Suprapubic skin (tissue), 4 donors: ENCODE data around the gene LIPA. TPM values are rescaled to one million over a fixed set of nuclear protein-coding genes. Genes with fewer than 3 reads are reported as not detected.
"Not testable (repeated sequence)": the region's sequence is repeated elsewhere in the genome, so short reads cannot be mapped to it uniquely, and the experiment has no call there.

Source experiments
- DNase-seq, 2 donors: peaks; one replicate each; pipeline ENCODE4 v3.0.0-alpha.2; 2019; ENCODE audit warnings: low spot score in 2 of 2
- H3K27ac ChIP-seq: fragments of 200-600 bp; sonication (generic); one replicate; pipeline ENCODE4 v1.5.1; 2019
- H3K27me3 ChIP-seq: fragments of 200-600 bp; sonication (generic); one replicate; pipeline ENCODE4 v1.5.1; 2019
- H3K36me3 ChIP-seq: fragments of 200-600 bp; sonication (generic); one replicate; pipeline ENCODE4 v1.5.1; 2019
- H3K4me1 ChIP-seq: fragments of 200-600 bp; sonication (generic); one replicate; pipeline ENCODE4 v1.5.1; 2019
- H3K4me3 ChIP-seq: fragments of 200-600 bp; sonication (generic); one replicate; pipeline ENCODE4 v1.5.1; 2019; ENCODE audit warnings: mild to moderate bottlenecking
- H3K9me3 ChIP-seq: fragments of 200-600 bp; sonication (generic); one replicate; pipeline ENCODE4 v1.5.1; 2019
- CTCF ChIP-seq, 2 donors: fragments of 200-600 bp in 1 of 2; fragments of 450-650 bp in 1 of 2; sonication (generic) in 1 of 2; IDR thresholded peaks; one replicate each; pipeline ENCODE4 v1.5.1; 2016 to 2019; ENCODE audit warnings: antibody characterized with exemption in 2 of 2, mild to moderate bottlenecking in 1 of 2, moderate library complexity in 1 of 2
- EP300 ChIP-seq: sonication (generic); formaldehyde crosslinking; IDR thresholded peaks from one replicate; pipeline ENCODE4 v1.6.1; 2017; ENCODE audit warnings: antibody characterized with exemption
- POLR2A ChIP-seq, 2 donors: fragments of 450-650 bp; IDR thresholded peaks; one replicate each; pipeline ENCODE4 v1.6.1; 2017; ENCODE audit warnings: antibody characterized with exemption in 2 of 2, mild to moderate bottlenecking in 2 of 2, moderate library complexity in 2 of 2
- POLR2AphosphoS5 ChIP-seq, 3 donors: sonication (generic); formaldehyde crosslinking; IDR thresholded peaks; one replicate each; pipeline ENCODE4 v1.6.1; 2017; ENCODE audit warnings: antibody characterized with exemption in 3 of 3
- WGBS: methylation state at CpG from one replicate; pipeline ENCODE4 v1.1.5; 2018; 5-methylcytosine and 5-hydroxymethylcytosine counted together
- total RNA-seq, 4 donors: library from RNA; depleted of rRNA; stranded (reverse); fragments of >200 nt; gene quantifications; one replicate each; pipeline ENCODE4 v1.1.0, GENCODE V29; 2016

The LIPA gene
- total RNA-seq, 4 donors from 2014 or later: 15.6 to 21.2 (median 18.8) TPM

- Histone ChIP-seq H3K36me3 (no peaks in the 10 kb centered on the region), H3K4me1 (peaks cover 14% of the 10 kb centered on the region), H3K4me3 (no peak overlapping the region), H3K9me3 (no peaks in the 10 kb centered on the region), H3K27ac (no peak overlapping the region), H3K27me3 (no peaks in the 10 kb centered on the region)
- no peak for TF ChIP-seq EP300
- TF ChIP-seq POLR2AphosphoS5 (IDR thresholded peaks at IDR 0.05): no peak
- TF ChIP-seq POLR2A (IDR thresholded peaks at IDR 0.05): no peak
- TF ChIP-seq CTCF (IDR thresholded peaks at IDR 0.05): no peak
- DNase-seq: no peak
- 54% methylated on average over 7 of the region's 7 CpGs for WGBS
Observed at GRCh38 chr10:89201345-89202032, 50.1 kb downstream of the LIPA start.

GRCh38 chr10:89197473-89197872 lies 54.1 kb downstream of the LIPA start:
- no peak for DNase-seq
- Histone ChIP-seq H3K4me1 (peaks cover 9% of the 10 kb centered on the region), H3K27me3 (no peaks in the 10 kb centered on the region), H3K36me3 (no peaks in the 10 kb centered on the region), H3K4me3 (no peak overlapping the region), H3K9me3 (no peaks in the 10 kb centered on the region), H3K27ac (no peak overlapping the region)
- WGBS: 72% methylated on average over 4 of the region's 4 CpGs
- TF ChIP-seq POLR2AphosphoS5 (IDR thresholded peaks at IDR 0.05): no peak
- no peak for TF ChIP-seq POLR2A (IDR thresholded peaks at IDR 0.05)
- TF ChIP-seq EP300: no peak
- no peak for TF ChIP-seq CTCF (IDR thresholded peaks at IDR 0.05)

GRCh38 chr10:89191301-89191700 lies 60.3 kb downstream of the LIPA start:
- not testable (repeated sequence) for H3K27ac ChIP-seq, H3K4me1 ChIP-seq, DNase-seq, H3K9me3 ChIP-seq, H3K4me3 ChIP-seq, H3K36me3 ChIP-seq, H3K27me3 ChIP-seq
- 94% methylated on average over 3 of the region's 3 CpGs for WGBS

- H3K9me3 ChIP-seq: no peaks in the 10 kb centered on the region
- no peak overlapping the region for H3K27ac ChIP-seq
- TF ChIP-seq POLR2A (IDR thresholded peaks at IDR 0.05) (no peak), CTCF (IDR thresholded peaks at IDR 0.05) (no peak)
- H3K27me3 ChIP-seq: no peaks in the 10 kb centered on the region
- DNase-seq: no peak
- no peaks in the 10 kb centered on the region for H3K36me3 ChIP-seq
- 85% methylated on average over 2 of the region's 2 CpGs for WGBS
- peaks cover 8% of the 10 kb centered on the region for H3K4me1 ChIP-seq
- H3K4me3 ChIP-seq: no peak overlapping the region
Observed at GRCh38 chr10:89189211-89189734, 62.3 kb downstream of the LIPA start.

GRCh38 chr10:89185658-89186057 lies 65.9 kb downstream of the LIPA start:
- TF ChIP-seq CTCF (IDR thresholded peaks at IDR 0.05): no peak
- TF ChIP-seq EP300: no peak
- TF ChIP-seq POLR2A (IDR thresholded peaks at IDR 0.05): no peak
- no peak for TF ChIP-seq POLR2AphosphoS5 (IDR thresholded peaks at IDR 0.05)
- H3K4me1 ChIP-seq: peaks cover 8% of the 10 kb centered on the region
- no peak overlapping the region for H3K27ac ChIP-seq
- H3K4me3 ChIP-seq: no peak overlapping the region
- no peak for DNase-seq
- H3K27me3 ChIP-seq: no peaks in the 10 kb centered on the region
- H3K36me3 ChIP-seq: no peaks in the 10 kb centered on the region
- H3K9me3 ChIP-seq: no peaks in the 10 kb centered on the region

- WGBS: 71% methylated on average over 3 of the region's 3 CpGs
Observed at GRCh38 chr10:89184638-89185037, 66.9 kb downstream of the LIPA start.

More at GRCh38 chr10:89184638-89185037, 66.9 kb downstream of the LIPA start:
- H3K4me1 ChIP-seq: peaks cover 8% of the 10 kb centered on the region
- H3K4me3 ChIP-seq: no peak overlapping the region
- no peak overlapping the region for H3K27ac ChIP-seq
- H3K36me3 ChIP-seq: no peaks in the 10 kb centered on the region
- H3K27me3 ChIP-seq: no peaks in the 10 kb centered on the region
- no peaks in the 10 kb centered on the region for H3K9me3 ChIP-seq
- no peak for TF ChIP-seq POLR2A (IDR thresholded peaks at IDR 0.05)
- TF ChIP-seq POLR2AphosphoS5 (IDR thresholded peaks at IDR 0.05): no peak
- no peak for TF ChIP-seq EP300
- no peak for TF ChIP-seq CTCF (IDR thresholded peaks at IDR 0.05)
- no peak for DNase-seq
